Ovary (tissue), 9 donors: ENCODE measurements around the gene PGGHG. TPM values are rescaled to one million over a fixed set of nuclear protein-coding genes. Genes with fewer than 3 reads are reported as not detected.
A peak's percentile ranks its signal among the peaks of the same experiment; 100 is the strongest.

Source experiments
- DNase-seq, 5 donors: peaks; one replicate each; pipeline ENCODE4 v3.0.0-alpha.2; 2019 to 2020
- H3K27ac ChIP-seq, 2 donors: fragments of 200-600 bp; one replicate each; pipeline versions ENCODE4 v1.5.1 to v1.8.0; 2019 to 2022
- H3K27me3 ChIP-seq: fragments of 200-600 bp; one replicate; pipeline ENCODE4 v1.8.0; 2022
- H3K36me3 ChIP-seq: fragments of 200-600 bp; sonication (generic); one replicate; pipeline ENCODE4 v1.5.1; 2019
- H3K4me1 ChIP-seq: one replicate; pipeline ENCODE4 v1.8.1; 2013; ENCODE audit warnings: mild to moderate bottlenecking, moderate library complexity; ENCODE audit not compliant: insufficient read depth
- H3K4me3 ChIP-seq: fragments of 200-600 bp; sonication (generic); one replicate; pipeline ENCODE4 v1.5.1; 2017
- H3K9me3 ChIP-seq, 2 donors: fragments of 200-600 bp in 1 of 2; sonication (generic) in 1 of 2; one replicate each; pipeline versions ENCODE4 v1.5.1 to v1.8.1; 2013 to 2019; ENCODE audit warnings: mild to moderate bottlenecking in 1 of 2, moderate library complexity in 1 of 2
- EP300 ChIP-seq: sonication (generic); formaldehyde crosslinking; IDR thresholded peaks from one replicate; pipeline ENCODE4 v1.6.1; 2017; ENCODE audit warnings: antibody characterized with exemption
- POLR2A ChIP-seq: fragments of 450-650 bp; IDR thresholded peaks from one replicate; pipeline ENCODE4 v1.6.1; 2017; ENCODE audit warnings: antibody characterized with exemption, mild to moderate bottlenecking, moderate library complexity
- WGBS, 3 donors: extraction: QIAGEN DNeasy Blood & Tissue Kit in 1 of 3; methylation state at CpG; one replicate each; pipeline versions ENCODE4 v1.1.5 to v1.1.7; 2013 to 2017; 5-methylcytosine and 5-hydroxymethylcytosine counted together
- intact Hi-C, 4 donors: fragments of 100-400 bp; cut with DNase I; formaldehyde crosslinking; loops; one replicate each; pipeline versions ENCODE4 v1.11.0 to v1.15.1; 2022 to 2023
- polyA plus RNA-seq, 2 donors: library from polyadenylated mRNA; stranded (reverse); fragments of 200-250 nt in 1 of 2; fragments of 350-450 nt in 1 of 2; fragmentation: Illumina TruSeq in 1 of 2; extraction: RNeasy Lipid Tissue Mini Kit (QIAGEN cat#74804) in 1 of 2; gene quantifications; one replicate each; pipeline ENCODE4 v1.2.3, GENCODE V29; 2013 to 2014
- total RNA-seq, 7 donors: library from RNA; depleted of rRNA in 2 of 7; stranded (reverse); fragments of >200 nt in 2 of 7; fragmentation: NEBNext Ultra II Directional in 3 of 7; extraction: Animal tissue kit (Norgen Biotek cat#: 25700) in 3 of 7; gene quantifications; one replicate each; pipeline versions ENCODE4 v1.1.0 to v1.2.4, GENCODE V29; 2016 to 2023
- TF ChIP-seq, protein P1 (sequence below), 3 donors: fragments of 450-650 bp in 2 of 3; fragments of 200-600 bp in 1 of 3; IDR thresholded peaks; one replicate each; pipeline versions ENCODE4 v1.5.1 to v1.8.0; 2016 to 2022; ENCODE audit warnings: antibody characterized with exemption in 3 of 3, mild to moderate bottlenecking in 1 of 3
- donor health status: DM: no; HTN: no; CAD: no; lungs with moderate emphysema.
- donor health status: DM: no; HTN: no; CAD: no.
- donor health status: Bipolar disorder and iron deficiency.
- donor health status: DM: yes; HTN: yes; CAD: no.
- donor health status: DM: no; HTN: no; CAD: no.
- donor health status: DM: yes; HTN: yes; CAD: no.

The PGGHG gene
- total and polyA plus RNA-seq, 9 donors: 0.25 to 21.3 (median 9.3) TPM

DNA sequence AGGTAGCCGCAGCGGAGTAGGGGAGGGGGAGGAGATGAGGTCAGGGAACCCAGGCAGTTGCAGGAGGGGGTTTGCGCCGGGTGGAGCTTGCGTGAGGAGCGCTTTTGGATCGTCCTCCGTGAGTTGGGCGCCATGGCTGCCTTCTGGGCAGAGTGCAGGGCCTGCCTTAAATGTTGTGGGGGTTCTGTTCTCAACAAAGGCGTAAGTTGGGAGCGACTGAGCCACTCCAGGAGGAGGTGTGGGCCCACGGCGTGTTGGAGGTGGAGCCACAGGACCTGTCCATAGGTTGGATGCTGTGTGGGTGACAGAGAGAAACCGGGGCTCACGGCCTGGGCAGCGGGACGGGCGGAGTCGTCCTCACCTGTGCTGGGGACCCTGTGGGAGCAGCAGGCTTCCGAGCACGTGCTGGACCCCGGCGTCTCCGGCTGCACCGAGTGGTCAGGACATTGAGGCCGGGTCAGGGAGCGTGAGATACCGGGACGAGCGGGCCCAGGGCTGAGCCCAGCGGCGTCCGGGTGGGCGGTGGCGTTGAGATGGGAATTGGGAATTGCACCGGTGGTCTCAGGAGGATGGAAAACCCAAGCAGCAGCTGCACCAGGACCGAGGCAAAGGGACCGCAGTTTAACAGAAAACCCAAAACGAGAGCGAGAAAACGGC is 977 bp upstream of the PGGHG start:
- Histone ChIP-seq H3K4me3 (peak overlapping the region; percentile 43), H3K27me3 (no peaks in the 10 kb centered on the region), H3K36me3 (no peaks in the 10 kb centered on the region), H3K9me3 (no peaks in the 10 kb centered on the region), H3K4me1 (no peaks in the 10 kb centered on the region), H3K27ac (no peak overlapping the region)
- peak in 3 of 5 donors; percentile 18 to 43 (median 21) for DNase-seq
- intact Hi-C loops: no loop called here
- WGBS, 3 donors: 23 to 30% (median 27%) methylated on average over 40 to 41 of the region's 41 CpGs
- TF ChIP-seq EP300 (no peak), POLR2A (no peak)
- TF ChIP-seq, protein P1, sequence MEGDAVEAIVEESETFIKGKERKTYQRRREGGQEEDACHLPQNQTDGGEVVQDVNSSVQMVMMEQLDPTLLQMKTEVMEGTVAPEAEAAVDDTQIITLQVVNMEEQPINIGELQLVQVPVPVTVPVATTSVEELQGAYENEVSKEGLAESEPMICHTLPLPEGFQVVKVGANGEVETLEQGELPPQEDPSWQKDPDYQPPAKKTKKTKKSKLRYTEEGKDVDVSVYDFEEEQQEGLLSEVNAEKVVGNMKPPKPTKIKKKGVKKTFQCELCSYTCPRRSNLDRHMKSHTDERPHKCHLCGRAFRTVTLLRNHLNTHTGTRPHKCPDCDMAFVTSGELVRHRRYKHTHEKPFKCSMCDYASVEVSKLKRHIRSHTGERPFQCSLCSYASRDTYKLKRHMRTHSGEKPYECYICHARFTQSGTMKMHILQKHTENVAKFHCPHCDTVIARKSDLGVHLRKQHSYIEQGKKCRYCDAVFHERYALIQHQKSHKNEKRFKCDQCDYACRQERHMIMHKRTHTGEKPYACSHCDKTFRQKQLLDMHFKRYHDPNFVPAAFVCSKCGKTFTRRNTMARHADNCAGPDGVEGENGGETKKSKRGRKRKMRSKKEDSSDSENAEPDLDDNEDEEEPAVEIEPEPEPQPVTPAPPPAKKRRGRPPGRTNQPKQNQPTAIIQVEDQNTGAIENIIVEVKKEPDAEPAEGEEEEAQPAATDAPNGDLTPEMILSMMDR (IDR thresholded peaks at IDR 0.05): no peak

DNA sequence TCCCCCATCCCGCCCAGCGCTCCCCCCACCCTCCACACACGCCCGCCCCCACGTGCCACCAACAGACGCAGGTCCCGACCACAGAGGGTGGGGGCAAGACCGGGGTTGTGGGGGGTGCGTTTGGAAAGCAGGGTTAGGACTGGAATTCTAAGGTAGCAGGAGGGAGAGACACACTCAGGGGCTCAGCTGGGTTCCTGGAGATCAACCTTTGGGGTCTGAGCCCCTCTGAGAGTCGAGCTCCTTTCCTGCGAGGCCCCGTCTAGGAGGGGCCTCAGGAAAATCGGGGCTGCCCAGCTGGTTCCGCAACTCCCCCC is 429 bp downstream of the PGGHG start:
- WGBS, 3 donors: 15 to 44% (median 21%) methylated on average over 7 to 14 of the region's 14 CpGs
- H3K4me3 ChIP-seq: peak overlapping the region; percentile 43
- no peaks in the 10 kb centered on the region for H3K36me3 ChIP-seq
- H3K27ac ChIP-seq: no peak overlapping the region
- peak in 4 of 5 donors; percentile 21 to 43 (median 23) for DNase-seq
- TF ChIP-seq, protein P1 (IDR thresholded peaks at IDR 0.05): no peak
- TF ChIP-seq EP300 (no peak), POLR2A (no peak)
- H3K27me3 ChIP-seq: no peaks in the 10 kb centered on the region
- H3K9me3 ChIP-seq: no peaks in the 10 kb centered on the region
- intact Hi-C loops: no loop called here
- no peaks in the 10 kb centered on the region for H3K4me1 ChIP-seq

- DNase-seq: peak in 4 of 5 donors; percentile 27 to 44 (median 32)
- WGBS, 3 donors: 89 to 93% (median 90%) methylated on average over 48 of the region's 48 CpGs
- Histone ChIP-seq H3K4me1 (no peaks in the 10 kb centered on the region), H3K4me3 (peak overlapping the region; percentile 43), H3K9me3 (no peaks in the 10 kb centered on the region), H3K36me3 (no peaks in the 10 kb centered on the region), H3K27me3 (no peaks in the 10 kb centered on the region), H3K27ac (no peak overlapping the region)
- no peak for TF ChIP-seq POLR2A
- TF ChIP-seq EP300: no peak
- TF ChIP-seq, protein P1 (IDR thresholded peaks at IDR 0.05): no peak
- intact Hi-C loops: loop anchor here in 2 of 4 donors (5.0 kb wide), 2 partner anchors 77 to 87 kb away; partner anchors contain the start of gene B4GALNT4 (in 1 of the 2)
Measured at GRCh38 chr11:289712-290620, 1.0 kb downstream of the PGGHG start.

GRCh38 chr11:290621-291231 is 1.8 kb downstream of the PGGHG start:
- Histone ChIP-seq H3K9me3 (no peaks in the 10 kb centered on the region), H3K4me3 (no peak overlapping the region), H3K4me1 (no peaks in the 10 kb centered on the region), H3K27ac (no peak overlapping the region), H3K36me3 (no peaks in the 10 kb centered on the region), H3K27me3 (no peaks in the 10 kb centered on the region)
- peak in 3 of 5 donors; percentile 13 to 38 (median 18) for DNase-seq
- WGBS, 3 donors: 92 to 95% (median 93%) methylated on average over 11 to 13 of the region's 13 CpGs
- intact Hi-C loops: loop anchor here in 2 of 4 donors (5.0 kb wide), 2 partner anchors 77 to 87 kb away; partner anchors contain the start of gene B4GALNT4 (in 1 of the 2)
- TF ChIP-seq EP300: no peak
- TF ChIP-seq, protein P1 (IDR thresholded peaks at IDR 0.05): no peak
- TF ChIP-seq POLR2A: no peak
